ENCODE measurements around the gene COL1A1.

The COL1A1 gene

DNA sequence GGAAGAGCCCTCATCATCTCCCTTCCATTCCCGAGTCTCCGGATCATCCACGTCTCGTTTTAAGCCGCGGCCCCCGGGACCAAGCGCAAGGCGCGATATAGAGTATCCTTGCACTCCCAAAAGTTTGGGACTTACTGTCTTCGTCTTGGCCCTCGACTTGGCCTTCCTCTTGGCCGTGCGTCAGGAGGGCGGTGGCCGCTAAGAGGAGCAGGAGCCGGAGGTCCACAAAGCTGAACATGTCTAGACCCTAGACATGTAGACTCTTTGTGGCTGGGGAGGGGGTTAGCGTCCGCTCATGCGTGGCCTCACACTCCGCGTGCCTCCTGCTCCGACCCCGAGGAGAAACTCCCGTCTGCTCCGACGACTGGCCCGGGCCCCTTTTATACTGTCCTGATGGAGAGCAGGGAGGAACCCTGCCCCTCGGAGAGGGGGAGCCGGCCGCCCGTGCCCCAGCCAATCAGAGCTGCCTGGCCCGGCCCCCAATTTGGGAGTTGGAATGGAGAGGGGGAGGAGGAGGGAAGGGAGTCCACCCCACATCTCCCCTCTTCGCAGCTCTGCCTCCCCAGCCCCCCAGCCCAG is at the start of gene COL1A1:
Gene COL1A1 (minus strand): TSS at position 356 of the 579 bp plus-strand sequence. CDS start 118 bp downstream, at position 238.
- DNase-seq (ENCODE audit: extremely low read depth in 1 of 2, low read depth in 1 of 2), result no peak

DNA sequence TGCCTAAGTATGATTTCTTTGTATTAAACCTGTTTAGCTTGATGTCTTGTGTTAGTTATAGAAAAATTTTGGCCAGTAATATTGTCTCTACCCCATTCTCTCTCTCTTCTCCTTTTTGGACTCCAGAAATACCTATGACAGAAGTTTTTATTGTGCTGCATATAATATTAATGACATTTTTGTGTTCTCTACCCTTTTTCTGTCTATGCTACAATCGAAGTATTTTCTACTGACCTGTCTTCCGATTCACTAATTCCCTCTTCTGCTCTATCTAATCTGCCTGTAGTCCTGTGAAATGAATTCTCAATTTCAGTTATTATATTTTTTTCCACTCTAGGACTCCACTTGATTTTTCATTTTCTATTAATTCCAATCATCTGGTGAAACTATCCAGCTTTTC is 46.8 kb upstream of the COL1A1 start:
- no peak for DNase-seq (ENCODE audit: extremely low read depth in 1 of 2, low read depth in 1 of 2)

DNA sequence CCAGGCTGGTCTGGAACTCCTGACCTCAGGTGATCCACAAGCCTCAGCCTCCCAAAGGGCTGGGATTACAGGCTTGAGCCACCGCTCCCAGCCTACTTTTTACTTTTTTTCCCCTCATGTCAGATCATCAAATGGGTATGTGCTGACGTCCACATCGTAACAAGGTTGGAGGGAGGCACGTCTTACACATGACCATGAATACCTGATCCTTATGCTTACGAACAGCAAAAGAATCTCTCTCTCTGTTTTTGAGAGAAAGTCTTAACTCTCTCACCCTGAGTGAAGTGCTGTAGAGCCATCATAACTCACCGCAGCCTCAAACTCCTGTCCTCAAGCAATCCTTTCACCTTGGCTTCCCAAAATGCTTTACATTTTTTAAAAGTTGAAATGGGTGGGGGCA is 43.3 kb upstream of the COL1A1 start:
- no peak for DNase-seq (ENCODE audit: extremely low read depth in 1 of 2, low read depth in 1 of 2)

DNA sequence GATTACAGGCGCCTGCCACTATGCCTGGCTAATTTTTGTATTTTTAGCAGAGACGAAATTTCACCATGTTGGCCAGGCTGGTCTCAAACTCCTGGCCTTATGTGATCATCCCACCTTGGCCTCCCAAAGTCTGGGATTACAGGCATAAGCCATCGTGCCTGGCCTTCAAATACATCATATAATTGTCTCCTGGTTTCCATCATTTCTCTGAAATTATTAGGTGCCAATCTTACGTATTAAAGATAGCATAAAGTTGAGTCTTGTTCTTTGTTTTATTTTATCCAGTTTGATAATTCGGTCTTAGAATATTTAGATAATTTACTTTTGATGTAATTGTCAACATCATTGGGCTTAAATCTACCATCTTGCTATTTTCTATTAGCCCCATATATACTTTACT is 40.0 kb upstream of the COL1A1 start:
- no peak for DNase-seq (ENCODE audit: extremely low read depth in 1 of 2, low read depth in 1 of 2)

DNA sequence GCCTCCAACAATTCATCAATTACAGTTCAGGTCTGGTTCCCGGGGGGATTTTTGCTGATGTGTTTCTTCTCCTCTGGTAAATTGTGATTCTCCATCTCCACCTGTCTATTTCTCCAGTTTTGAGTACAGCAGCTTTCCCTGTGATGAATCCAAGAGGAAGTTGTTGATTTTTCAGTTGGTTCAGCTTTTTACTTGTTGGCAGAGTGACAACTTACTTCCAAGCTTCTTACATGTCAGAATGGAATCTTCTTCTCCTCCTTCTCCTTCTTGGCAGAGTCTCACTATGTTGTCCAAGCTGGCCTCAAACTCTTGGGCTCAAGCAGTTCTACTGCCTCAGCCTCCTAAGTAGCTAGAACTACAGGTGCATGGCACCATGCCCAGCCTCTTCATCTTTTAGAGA is 39.4 kb upstream of the COL1A1 start:
- DNase-seq (ENCODE audit: extremely low read depth in 1 of 2, low read depth in 1 of 2), result no peak

DNA sequence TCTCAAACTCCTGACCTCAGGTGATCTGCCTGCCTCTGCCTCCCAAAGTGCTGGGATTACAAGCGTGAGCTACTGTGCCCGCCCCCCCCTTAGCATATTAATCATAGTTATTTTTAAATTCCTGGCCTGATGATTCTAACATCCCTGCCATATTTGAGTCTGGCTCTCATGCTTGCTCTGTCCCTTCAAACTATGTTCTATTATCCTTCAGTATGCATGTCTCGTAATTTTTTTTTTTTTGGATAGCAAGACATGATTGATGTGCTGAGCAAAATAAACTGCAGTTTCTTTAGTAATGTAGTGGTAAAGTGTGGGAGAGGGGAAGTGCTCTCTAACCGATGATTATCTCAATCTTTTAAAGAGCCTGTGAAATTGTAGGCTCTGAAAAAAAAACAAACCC is 38.5 kb upstream of the COL1A1 start:
- no peak for DNase-seq (ENCODE audit: extremely low read depth in 1 of 2, low read depth in 1 of 2)

DNA sequence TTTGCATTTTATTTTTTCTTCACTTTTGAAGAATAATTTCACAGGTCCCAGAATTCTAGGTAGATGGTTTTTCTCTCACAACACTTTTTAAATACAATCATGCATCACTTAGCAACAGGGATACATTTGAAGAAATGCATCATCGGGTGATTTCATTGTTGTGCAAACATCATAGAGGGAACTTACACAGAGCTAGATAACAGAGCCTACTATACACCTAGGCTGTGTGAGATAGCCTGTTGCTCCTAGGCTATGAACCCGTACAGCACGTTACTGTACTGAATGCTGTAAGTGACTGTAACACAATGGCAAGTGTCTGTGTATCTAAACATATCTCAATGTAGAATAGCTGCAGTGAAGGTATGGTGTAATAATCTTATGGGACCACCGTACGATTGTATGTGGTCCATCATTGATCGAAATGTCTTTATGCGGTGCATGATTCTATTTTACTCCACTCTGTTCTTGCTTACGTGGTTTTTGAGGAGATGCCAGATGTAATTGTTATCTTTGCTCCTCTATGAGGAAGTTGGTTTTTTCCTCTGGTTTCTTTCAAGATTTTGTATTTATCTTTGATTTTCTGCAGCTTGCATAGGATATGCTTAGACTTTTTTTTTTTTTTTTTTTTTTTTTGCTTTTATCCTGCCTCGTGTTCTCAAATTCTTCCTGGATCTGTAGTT is 37.3 kb upstream of the COL1A1 start:
- no peak for DNase-seq (ENCODE audit: extremely low read depth in 1 of 2, low read depth in 1 of 2)

DNA sequence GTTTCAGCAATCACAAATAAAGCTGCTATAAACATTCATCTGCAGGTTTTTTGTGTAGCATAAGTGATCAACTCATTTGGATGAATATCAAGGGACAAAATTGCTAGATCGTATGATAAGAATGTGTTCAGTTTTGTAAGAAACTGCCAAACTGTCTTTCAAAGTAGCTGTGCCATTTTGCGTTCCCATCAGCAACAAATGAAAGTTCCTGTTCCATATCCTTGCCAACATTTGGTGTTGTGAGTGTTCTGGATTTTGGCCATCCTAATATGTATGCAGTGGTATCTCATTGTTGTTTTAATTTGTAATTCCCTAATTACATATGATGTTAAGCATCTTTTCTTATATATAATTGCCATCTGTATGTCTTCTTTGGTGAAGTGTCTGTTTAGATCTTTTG is 36.5 kb upstream of the COL1A1 start:
- no peak for DNase-seq (ENCODE audit: extremely low read depth in 1 of 2, low read depth in 1 of 2)

DNA sequence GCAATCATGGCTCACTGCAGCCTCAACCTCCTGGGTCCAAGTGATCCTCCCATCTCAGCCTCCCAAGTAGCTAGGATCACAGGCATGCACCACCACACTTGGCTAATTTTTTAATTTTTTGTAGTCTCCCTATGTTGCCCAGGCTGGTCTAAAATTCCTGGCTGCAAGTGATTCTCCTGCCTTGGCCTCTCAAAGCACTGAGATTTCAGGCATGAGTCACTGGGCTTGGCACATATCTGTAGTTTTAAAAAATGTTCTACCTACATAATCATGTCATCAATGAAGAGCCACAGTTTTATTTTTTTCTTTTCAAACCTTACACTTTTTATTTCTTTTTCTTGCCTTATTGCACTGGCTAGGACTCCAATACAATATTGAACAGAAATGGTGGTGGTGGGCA is 33.1 kb upstream of the COL1A1 start:
- no peak for DNase-seq (ENCODE audit: extremely low read depth in 1 of 2, low read depth in 1 of 2)

DNA sequence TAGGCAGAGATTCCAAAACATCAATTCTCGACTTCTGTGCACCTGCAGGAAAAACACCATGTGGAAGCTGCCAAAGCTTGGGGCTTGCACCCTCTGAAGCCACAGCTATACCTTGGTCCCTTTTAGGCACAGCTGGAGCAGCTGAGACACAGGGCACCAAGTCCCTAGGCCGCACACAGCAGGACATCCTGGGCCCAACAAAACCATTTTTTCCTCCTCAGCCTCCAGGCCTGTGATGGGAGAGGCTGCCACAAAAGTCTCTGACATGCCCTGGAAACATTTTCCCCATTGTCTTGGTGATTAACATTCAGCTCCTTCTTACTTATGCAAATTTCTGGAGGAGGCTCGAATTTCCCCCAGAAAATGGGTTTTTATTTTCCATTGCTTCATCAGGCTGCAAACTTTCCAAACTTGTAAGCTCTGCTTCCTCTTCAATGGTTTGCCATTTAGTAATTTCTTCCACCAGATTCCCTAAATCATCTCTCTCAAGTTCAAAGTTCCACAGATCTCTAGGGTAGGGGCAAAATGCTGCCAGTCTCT is 24.3 kb upstream of the COL1A1 start:
- no peak for DNase-seq (ENCODE audit: extremely low read depth in 1 of 2, low read depth in 1 of 2)

DNA sequence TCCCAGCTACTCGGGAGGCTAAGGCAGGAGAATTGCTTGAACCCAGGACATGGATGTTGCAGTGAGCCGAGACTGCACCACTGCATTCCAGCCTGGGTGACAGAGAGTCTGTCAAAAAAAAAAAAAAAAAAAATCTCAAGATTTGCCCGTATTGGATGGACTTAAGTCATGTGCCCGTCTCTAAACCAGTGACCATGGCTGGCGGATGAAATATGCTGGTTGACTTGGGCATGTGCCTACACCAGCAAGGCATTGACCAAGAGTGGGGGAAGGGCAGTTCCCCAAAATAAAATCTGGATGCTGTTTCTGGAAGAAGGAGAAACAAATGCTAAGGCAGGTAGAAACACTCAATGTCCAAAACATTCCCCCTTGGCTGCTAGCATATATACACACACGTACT is 21.5 kb upstream of the COL1A1 start:
- no peak for DNase-seq (ENCODE audit: extremely low read depth in 1 of 2, low read depth in 1 of 2)

DNA sequence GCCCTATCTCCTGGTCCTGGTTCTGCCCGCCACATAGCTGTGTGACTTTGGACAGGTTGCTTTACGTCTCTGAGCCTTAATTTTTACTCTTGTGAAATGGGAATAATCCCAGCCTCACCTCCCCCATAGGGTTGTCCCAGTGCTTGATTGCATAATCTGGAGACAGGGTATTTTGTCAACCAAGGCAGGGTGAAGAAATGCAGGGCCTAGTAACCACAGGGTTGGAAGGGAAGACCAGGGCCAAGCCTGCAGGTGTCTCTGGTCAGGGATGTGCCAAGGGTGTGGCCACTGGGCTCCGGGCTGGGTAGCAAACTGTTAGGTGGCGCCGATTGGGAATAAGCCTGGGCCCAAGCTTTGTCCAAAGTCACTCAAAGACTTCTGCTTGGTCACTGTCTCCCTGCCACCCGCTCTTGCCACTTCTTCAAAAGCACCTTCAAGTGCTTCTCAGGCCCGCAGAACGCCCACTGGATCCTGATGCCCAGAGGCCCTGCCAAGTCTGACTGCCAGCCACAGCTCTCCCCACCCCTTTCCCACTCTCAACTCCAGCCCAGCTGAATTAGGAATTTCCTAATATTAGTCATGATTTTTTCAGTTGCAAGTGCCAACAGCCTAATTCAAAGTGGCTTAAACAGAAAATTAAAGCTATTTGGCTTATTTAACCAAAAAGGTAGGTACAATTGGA is 20.6 kb upstream of the COL1A1 start:
- DNase-seq (ENCODE audit: extremely low read depth in 1 of 2, low read depth in 1 of 2), result no peak

DNA sequence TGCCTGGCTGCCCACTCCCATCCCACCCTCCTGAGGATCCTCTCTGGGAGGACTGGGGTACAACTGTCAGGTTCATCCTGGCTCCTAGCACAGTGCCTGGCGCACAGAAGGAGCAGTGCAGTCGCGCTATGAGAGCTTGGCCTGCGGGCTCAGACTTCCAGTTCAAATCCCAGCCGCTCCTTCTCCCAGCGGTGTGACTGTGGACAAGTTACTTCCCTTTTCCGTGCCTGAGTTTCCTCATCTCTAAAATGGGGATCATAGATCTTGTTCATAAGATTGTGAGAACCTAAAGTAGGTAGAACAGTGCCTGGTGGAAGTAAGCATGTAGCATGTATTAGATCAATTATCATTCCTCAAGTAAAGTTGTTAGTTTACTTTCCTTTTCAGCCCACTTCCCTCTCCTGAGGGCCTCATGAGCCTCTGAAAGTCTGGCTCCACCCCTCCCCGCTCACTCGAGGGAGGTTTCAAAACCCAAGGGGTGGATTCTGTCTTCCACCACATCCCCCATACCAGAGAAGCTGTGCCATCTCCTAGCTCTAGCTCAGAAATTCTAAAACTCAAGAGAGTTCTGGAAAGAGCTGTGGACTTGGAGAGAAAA is 19.9 kb upstream of the COL1A1 start:
- no peak for DNase-seq (ENCODE audit: extremely low read depth in 1 of 2, low read depth in 1 of 2)

DNA sequence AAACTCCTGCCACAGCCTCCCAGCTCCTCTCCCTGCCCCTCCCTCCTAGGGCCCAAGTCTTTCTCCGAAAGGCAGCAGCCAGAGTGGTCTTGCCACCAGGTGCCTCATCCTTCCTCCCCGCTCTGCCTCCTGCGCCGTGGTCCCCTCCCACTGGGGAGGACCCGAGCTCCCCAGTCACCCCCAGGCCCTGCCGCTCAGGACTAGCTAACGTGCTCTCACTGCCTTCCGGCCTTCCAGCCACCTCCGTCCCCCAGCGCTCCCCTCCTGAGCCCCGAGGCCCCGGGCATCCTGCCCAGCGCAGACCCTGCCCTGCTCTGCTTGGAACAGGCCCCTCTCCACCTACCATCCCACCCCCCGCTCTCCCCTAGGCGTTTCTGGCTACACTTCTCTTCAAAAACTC is 19.4 kb upstream of the COL1A1 start:
- DNase-seq (ENCODE audit: extremely low read depth in 1 of 2, low read depth in 1 of 2), result no peak

DNA sequence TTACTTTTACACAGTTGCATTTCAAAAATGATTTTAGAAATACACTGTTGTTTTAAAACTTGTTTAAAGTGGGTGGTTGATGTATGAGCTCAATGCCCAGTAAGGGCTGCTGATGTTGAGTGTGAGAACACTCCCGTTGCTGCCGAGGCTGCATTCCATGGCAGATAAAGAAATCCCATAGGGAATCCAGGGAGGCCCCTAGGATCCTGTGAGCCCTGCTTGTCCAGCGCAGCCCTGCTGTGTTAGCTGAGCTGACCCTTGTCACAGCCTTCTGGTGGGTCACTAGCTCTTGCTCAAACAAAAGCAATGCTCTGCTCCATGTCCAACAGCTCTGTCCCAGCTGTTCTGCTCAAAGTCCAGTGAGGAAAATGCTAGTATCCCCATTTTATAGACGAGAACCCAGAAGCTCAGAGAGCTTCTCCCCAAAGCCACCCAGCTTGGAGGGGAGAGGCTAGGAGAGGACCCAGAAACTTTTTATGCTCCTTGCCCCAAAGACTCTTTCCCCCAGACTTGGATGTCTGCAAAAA is 18.6 kb upstream of the COL1A1 start:
- DNase-seq (ENCODE audit: extremely low read depth in 1 of 2, low read depth in 1 of 2), result no peak

DNA sequence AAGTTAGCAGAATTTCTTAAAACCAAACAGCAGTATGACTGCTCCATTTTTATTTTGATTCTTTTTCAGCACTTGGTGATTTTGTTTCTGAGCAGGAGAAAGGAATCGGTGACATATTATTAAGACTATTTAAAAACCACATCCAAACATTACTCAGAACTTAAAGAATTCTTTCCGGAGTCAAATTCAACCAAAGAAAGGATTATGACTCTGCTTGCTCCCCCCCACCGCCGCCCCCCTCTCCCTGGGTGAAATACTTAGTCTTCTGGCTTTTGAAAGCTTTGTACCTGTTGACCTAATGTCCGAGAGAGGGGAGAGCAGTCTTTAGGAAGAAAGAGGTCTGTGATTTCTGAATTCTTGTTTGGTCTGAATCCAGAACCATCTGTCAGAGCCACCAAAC is 17.9 kb upstream of the COL1A1 start:
- no peak for DNase-seq (ENCODE audit: extremely low read depth in 1 of 2, low read depth in 1 of 2)

DNA sequence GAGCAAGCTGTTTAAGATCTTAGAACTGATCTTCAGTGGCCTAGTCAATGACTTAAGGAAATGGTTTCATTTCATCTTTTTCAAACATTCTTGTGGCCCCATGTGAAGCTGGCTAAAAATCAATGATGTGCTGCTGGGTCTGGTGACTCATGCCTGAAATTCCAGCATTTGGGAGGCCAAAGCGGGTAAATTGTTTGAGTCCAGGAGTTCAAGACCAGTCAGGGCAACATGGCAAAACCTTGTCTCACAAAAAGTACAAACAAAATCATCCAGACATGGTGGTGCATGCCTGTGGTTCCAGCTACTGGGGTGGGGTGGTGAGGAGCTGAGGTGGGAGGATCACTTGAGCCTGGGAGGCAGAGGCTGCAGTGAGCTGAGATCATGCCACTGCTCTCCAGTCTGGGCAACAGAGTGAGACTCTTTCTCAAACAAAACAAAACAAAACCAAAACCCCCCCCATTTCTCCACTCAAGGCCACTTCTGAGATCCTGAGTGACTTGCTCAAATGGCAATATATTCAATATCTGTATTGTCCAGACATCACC is 17.4 kb upstream of the COL1A1 start:
- DNase-seq (ENCODE audit: extremely low read depth in 1 of 2, low read depth in 1 of 2), result no peak

DNA sequence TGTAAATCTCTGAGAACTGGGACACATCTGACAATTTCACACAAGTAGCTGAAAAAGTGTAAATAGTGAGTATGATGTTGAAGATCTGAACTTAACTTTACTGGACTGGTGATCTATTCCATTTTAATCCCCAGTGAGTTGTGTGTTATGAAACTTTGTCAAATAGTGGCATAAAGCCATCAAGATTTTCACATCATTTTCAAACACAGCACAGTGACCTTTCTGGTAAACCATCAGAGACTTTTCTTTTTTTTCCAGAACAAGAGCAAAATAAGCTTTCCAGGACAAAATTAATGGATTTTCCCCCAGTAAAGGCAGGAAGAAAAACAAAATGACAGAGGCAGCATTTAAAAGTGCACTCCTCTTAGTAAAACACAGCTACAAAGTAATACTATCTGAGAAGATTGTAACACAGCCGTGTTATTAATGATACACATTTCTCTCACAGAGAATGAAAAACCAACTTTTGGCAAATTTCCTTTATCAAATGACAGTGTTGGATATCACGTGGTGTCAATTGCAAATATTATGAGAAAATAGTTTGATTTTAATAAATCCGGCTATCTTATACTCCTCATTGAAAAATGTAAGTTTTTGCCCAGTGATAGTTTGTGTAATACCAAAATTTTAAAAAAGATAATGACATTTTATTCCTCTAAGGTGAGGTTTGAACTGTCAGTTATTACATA is 16.8 kb upstream of the COL1A1 start:
- DNase-seq (ENCODE audit: extremely low read depth in 1 of 2, low read depth in 1 of 2), result no peak

DNA sequence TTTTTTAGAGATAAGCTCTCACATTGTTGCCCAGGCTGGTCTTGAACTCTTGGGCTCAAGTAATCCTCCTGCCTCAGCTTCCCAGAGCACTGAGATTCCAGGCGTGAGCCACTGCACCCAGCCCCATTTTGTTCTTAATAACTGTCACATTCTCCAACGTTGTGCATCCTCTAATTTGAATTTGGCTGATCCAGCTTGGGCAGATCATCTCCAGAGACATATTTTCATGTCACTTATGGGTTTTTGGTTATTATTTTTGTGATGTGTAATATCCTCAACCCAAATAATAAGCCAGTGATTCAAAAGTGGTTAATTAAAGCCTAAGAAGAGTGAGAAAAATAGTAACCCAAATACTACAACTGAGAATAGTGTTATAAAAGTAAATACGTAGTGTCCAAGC is 16.2 kb upstream of the COL1A1 start:
- no peak for DNase-seq (ENCODE audit: extremely low read depth in 1 of 2, low read depth in 1 of 2)

DNA sequence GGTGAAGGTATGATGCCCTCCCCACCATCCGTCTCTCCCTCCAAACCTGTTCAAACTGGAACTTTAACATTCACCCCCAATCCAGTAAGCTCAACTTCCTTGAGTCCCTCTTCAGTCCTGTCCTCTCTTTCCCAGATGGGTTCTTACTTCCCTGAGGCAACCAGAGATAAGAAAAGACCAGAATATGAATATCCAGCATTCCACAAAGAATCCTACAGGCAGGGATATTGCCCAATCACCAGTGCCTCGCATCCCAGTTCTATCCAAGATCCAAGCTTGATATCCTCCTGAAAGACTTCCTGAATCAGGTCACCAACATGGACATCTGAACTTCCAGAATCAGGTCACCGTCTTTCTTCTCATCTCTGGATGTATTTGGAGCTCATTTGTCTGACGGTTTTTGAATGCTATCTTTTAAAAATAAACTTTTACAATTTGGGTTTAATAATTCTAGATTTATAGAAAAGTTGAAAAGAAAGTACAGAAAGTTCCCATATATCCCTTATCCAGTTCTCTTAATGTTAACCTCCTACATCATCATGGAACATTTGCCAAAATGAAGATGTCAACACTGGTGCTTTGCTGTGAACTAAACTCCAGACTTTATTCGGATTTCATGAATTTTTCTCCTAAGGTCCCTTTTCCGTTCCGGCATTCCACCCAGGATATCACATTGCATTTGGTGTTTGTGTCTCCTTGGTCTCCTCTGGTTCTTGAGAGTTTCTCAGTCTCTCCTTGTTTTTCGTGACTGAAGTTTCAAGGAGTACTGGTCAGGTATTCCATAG is 13.7 kb upstream of the COL1A1 start:
- no peak for DNase-seq (ENCODE audit: extremely low read depth in 1 of 2, low read depth in 1 of 2)
